Breast epithelium (tissue), 4 donors: Measurements from ENCODE around the gene PCDHGA1. TPM values are rescaled to one million over a fixed set of nuclear protein-coding genes. Genes with fewer than 3 reads are reported as not detected.

Source experiments
- DNase-seq, 2 donors: peaks; one replicate each; pipeline ENCODE4 v3.0.0-alpha.2; 2019; ENCODE audit warnings: low spot score in 2 of 2
- H3K27ac ChIP-seq, 2 donors: fragments of 200-600 bp; sonication (generic) in 1 of 2; one replicate each; pipeline ENCODE4 v1.5.1; 2016 to 2019; ENCODE audit warnings: mild to moderate bottlenecking in 1 of 2
- H3K27me3 ChIP-seq, 2 donors: fragments of 200-600 bp; sonication (generic) in 1 of 2; one replicate each; pipeline versions ENCODE4 v1.5.1 to v1.6.0; 2017 to 2019; ENCODE audit warnings: control low read depth in 1 of 2, mild to moderate bottlenecking in 1 of 2
- H3K36me3 ChIP-seq: fragments of 200-600 bp; one replicate; pipeline ENCODE4 v1.5.1; 2019
- H3K4me1 ChIP-seq, 2 donors: fragments of 200-600 bp; sonication (generic); one replicate each; pipeline ENCODE4 v1.5.1; 2016 to 2019; ENCODE audit warnings: control low read depth in 1 of 2
- H3K4me3 ChIP-seq, 3 donors: fragments of 200-600 bp; sonication (generic); 1 replicate in 2 of 3; 2 replicates in 1 of 3; pipeline ENCODE4 v1.5.1; 2016 to 2019; ENCODE audit warnings: mild to moderate bottlenecking in 3 of 3, moderate library complexity in 2 of 3
- H3K9me3 ChIP-seq, 2 donors: fragments of 200-600 bp; sonication (generic) in 1 of 2; one replicate each; pipeline ENCODE4 v1.5.1; 2016 to 2019; ENCODE audit warnings: control low read depth in 1 of 2
- POLR2A ChIP-seq: fragments of 450-650 bp; IDR thresholded peaks from one replicate; pipeline ENCODE4 v1.6.1; 2016; ENCODE audit warnings: antibody characterized with exemption, mild to moderate bottlenecking, moderate library complexity
- POLR2AphosphoS5 ChIP-seq, 3 donors: sonication (generic); formaldehyde crosslinking; IDR thresholded peaks; one replicate each; pipeline ENCODE4 v1.6.1; 2017; ENCODE audit warnings: antibody characterized with exemption in 3 of 3
- intact Hi-C: fragments of 100-400 bp; cut with DNase I; formaldehyde crosslinking; loops from one replicate; pipeline ENCODE4 v1.15.1; 2023; ENCODE audit warnings: low total_unique reads
- total RNA-seq, 3 donors: library from RNA; depleted of rRNA; stranded (reverse); fragments of >200 nt; gene quantifications; one replicate each; pipeline ENCODE4 v1.1.0, GENCODE V29; 2016
- TF ChIP-seq, protein P1 (sequence below), 3 donors: fragments of 450-650 bp; IDR thresholded peaks; one replicate each; pipeline ENCODE4 v1.5.1; 2016 to 2017; ENCODE audit warnings: antibody characterized with exemption in 3 of 3, mild to moderate bottlenecking in 3 of 3, moderate library complexity in 3 of 3

Gene PCDHGA1
- total RNA-seq, 3 donors from 2014 or later, result 0.80 to 1.3 (median 1.2) TPM

DNA sequence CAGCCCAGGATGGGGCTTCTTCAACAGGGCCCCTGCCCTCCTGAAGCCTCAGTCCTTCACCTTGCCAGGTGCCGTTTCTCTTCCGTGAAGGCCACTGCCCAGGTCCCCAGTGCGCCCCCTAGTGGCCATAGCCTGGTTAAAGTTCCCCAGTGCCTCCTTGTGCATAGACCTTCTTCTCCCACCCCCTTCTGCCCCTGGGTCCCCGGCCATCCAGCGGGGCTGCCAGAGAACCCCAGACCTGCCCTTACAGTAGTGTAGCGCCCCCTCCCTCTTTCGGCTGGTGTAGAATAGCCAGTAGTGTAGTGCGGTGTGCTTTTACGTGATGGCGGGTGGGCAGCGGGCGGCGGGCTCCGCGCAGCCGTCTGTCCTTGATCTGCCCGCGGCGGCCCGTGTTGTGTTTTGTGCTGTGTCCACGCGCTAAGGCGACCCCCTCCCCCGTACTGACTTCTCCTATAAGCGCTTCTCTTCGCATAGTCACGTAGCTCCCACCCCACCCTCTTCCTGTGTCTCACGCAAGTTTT is 182.1 kb downstream of the PCDHGA1 start:
- H3K4me1 ChIP-seq, result peaks cover 11 to 21% of the 10 kb centered on the region in 2 donors
- peak overlapping the region; percentile 78 to 90 for H3K27ac ChIP-seq
- intact Hi-C loops, result loop anchor here (1.0 to 5.0 kb wide), 2 partner anchors 26 to 800 kb away; no protein-coding TSS in a partner anchor
- H3K4me3 ChIP-seq, result peak overlapping the region; percentile 59 to 66 (median 60)
- peak; percentile 78 to 89 for DNase-seq
- H3K9me3 ChIP-seq, result no peaks in the 10 kb centered on the region
- no peaks in the 10 kb centered on the region for H3K27me3 ChIP-seq
- no peaks in the 10 kb centered on the region for H3K36me3 ChIP-seq
- TF ChIP-seq, protein P1, sequence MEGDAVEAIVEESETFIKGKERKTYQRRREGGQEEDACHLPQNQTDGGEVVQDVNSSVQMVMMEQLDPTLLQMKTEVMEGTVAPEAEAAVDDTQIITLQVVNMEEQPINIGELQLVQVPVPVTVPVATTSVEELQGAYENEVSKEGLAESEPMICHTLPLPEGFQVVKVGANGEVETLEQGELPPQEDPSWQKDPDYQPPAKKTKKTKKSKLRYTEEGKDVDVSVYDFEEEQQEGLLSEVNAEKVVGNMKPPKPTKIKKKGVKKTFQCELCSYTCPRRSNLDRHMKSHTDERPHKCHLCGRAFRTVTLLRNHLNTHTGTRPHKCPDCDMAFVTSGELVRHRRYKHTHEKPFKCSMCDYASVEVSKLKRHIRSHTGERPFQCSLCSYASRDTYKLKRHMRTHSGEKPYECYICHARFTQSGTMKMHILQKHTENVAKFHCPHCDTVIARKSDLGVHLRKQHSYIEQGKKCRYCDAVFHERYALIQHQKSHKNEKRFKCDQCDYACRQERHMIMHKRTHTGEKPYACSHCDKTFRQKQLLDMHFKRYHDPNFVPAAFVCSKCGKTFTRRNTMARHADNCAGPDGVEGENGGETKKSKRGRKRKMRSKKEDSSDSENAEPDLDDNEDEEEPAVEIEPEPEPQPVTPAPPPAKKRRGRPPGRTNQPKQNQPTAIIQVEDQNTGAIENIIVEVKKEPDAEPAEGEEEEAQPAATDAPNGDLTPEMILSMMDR (IDR thresholded peaks at IDR 0.05), result peak; percentile 56 to 75 (median 71)
- no peak for TF ChIP-seq POLR2AphosphoS5 (IDR thresholded peaks at IDR 0.05)

DNA sequence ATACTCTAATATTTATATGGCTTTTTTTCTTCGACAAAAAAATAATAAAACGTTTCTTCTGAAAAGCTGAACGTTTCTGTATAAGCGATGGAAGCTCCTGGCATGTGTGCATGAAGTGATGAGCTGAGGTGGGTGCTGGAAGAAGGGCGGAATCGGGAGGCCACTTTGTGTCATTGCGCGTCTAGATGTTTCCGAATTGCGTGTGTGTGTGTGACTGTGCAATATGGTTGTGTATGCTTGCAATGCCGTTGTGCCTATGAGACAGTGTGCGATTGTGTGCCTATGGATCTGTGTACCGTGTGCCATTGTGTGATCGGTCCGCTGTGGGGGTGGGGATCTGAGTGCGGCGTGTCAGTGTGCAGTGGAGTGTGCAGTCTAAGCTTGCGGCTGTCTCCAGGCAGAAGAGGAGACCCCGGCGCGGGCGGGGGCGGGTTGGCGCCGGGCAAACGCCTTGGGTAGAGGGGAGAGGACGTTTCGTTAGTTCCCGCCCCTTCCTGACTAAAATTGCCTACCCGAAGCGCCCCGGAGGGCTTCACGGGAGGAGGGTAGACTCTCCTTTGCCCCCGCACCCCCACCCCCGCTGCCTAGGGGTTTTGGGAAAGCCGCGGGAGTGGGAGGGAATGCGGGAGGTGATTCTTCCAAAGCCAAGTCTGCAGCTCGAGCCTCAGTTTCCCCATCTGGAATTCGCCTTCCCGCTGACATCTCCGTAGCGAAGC is 182.8 kb downstream of the PCDHGA1 start:
- TF ChIP-seq POLR2A, result no peak
- TF ChIP-seq, protein P1 (IDR thresholded peaks at IDR 0.05), result no peak
- TF ChIP-seq POLR2AphosphoS5 (IDR thresholded peaks at IDR 0.05), result peak in 1 of 3 donors; percentile 17
- Histone ChIP-seq H3K27me3 (no peaks in the 10 kb centered on the region), H3K36me3 (no peaks in the 10 kb centered on the region), H3K9me3 (no peaks in the 10 kb centered on the region), H3K4me3 (peak overlapping the region; percentile 59 to 66 (median 60)), H3K4me1 (peaks cover 8 to 15% of the 10 kb centered on the region in 2 donors), H3K27ac (peak overlapping the region; percentile 89 to 90)
- intact Hi-C loops, result loop anchor here (1.0 to 5.0 kb wide), 2 partner anchors 27 to 801 kb away; no protein-coding TSS in a partner anchor
- no peak for DNase-seq

DNA sequence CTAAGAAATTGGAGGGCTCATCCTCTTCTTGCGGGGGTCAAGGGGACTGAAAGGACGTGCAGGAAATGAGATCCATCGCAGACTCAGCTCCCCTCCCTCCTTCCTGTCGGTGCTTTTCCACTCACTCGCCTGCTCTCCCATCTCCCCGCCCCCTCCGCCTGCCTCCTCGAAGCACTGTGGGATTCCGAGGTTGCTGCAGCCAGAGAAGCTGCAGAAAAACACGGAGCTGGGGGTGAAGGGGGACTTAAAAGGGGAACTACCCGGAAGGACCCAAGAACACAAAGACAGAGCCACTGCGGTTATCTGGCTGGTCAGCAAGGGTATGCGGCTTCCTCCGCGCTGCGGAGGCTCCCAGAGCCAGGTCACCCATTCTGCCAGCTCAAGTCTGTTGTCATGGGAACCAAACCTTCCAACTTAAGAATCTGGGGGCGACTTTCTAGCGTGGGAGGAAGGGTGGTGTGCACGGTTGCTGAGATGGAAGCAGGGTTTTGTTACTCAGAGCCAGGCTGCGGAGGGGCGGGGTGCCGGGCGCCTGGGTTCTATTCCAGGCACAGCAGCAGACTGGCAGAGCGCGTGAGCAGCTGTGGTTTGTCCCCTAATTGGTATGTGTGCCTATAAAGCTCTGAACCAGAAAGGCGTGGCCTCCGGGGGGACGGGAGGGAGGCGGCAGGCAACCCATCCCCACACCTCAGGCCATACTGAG is 183.5 kb downstream of the PCDHGA1 start:
- Histone ChIP-seq H3K27ac (peak overlapping the region; percentile 89 to 90), H3K4me1 (peaks cover 7 to 9% of the 10 kb centered on the region in 2 donors), H3K4me3 (peak overlapping the region; percentile 59 to 66 (median 60)), H3K9me3 (no peaks in the 10 kb centered on the region), H3K27me3 (no peaks in the 10 kb centered on the region), H3K36me3 (no peaks in the 10 kb centered on the region)
- TF ChIP-seq POLR2AphosphoS5 (IDR thresholded peaks at IDR 0.05) (peak in 1 of 3 donors; percentile 35), POLR2A (no peak)
- peak; percentile 66 to 79 for DNase-seq
- intact Hi-C loops, result loop anchor here (5.0 kb wide), 1 partner anchor 801 kb away; no protein-coding TSS in a partner anchor

DNA sequence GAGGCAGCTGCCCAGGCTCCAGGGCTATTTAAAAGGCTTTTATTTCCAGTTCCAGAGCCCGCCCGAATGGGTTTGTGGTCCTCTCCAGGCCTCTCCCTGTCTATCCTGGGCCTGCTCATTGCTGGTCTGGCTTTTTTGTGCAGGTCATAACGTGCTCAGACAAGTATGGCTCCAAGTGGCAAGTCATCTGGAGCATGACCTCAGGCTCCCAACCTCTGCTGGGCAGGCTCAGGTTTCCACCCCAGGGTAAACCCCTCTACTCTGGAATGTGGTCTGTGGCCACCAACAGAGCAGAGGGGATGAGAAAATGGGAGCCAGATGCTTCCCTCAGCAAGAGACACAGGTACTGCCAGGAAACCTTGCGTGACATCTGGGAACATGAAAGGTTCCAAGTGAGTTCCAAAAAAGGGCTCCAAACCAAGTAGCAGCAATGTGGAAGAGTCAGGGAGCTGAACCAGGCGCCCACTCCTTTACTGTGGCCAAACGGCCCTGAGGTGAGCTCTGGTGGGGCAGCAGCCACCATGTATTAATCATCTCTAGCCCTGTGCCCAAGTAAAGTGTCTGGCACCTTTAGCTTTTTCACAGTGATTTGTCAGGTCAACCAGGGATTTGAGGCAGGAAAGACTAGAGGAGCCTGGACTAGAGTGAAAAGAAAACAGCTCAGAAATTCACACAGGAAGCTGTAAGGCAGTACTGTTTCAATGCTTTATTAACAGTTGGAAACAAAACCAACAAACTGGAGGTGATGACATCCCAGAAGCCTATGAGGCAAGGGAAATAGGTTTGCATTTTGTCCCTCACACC is 184.2 kb downstream of the PCDHGA1 start:
- Histone ChIP-seq H3K27ac (peak overlapping the region; percentile 89 to 90), H3K4me1 (peaks cover 7 to 9% of the 10 kb centered on the region in 2 donors), H3K9me3 (no peaks in the 10 kb centered on the region), H3K36me3 (no peaks in the 10 kb centered on the region), H3K27me3 (no peaks in the 10 kb centered on the region), H3K4me3 (peak overlapping the region; percentile 59 to 66 (median 60))
- intact Hi-C loops, result loop anchor here (5.0 kb wide), 1 partner anchor 802 kb away; no protein-coding TSS in a partner anchor
- peak in 1 of 2 donors; percentile 79 for DNase-seq
- TF ChIP-seq, protein P1 (IDR thresholded peaks at IDR 0.05), result no peak
- TF ChIP-seq POLR2A, result no peak
- no peak for TF ChIP-seq POLR2AphosphoS5 (IDR thresholded peaks at IDR 0.05)

DNA sequence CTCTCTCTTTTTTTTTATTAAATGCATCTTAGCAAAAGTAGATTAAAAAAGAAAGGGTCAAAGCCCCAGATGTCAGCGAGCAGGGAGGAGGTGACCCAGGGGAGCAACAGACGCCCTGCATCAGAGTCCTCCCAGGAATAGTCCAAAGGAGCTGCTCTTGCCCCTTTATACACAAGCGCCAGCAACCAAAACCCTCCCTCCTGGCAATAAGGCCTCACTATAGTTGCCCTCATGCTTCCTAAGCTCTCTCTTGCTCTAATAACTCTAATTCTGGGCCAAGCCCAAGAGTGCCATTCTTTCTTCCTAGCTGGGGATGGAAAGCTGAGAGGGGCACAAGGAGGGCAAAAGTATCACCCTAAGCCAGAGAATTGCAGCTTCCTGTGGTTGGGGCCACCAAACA is 184.8 kb downstream of the PCDHGA1 start:
- intact Hi-C loops, result no loop called here
- TF ChIP-seq POLR2A (no peak), POLR2AphosphoS5 (IDR thresholded peaks at IDR 0.05) (no peak)
- TF ChIP-seq, protein P1 (IDR thresholded peaks at IDR 0.05), result no peak
- H3K27me3 ChIP-seq, result no peaks in the 10 kb centered on the region
- H3K36me3 ChIP-seq, result no peaks in the 10 kb centered on the region
- H3K9me3 ChIP-seq, result no peaks in the 10 kb centered on the region
- H3K4me1 ChIP-seq, result peaks cover 7 to 9% of the 10 kb centered on the region in 2 donors
- no peak for DNase-seq
- no peak overlapping the region for H3K4me3 ChIP-seq
- H3K27ac ChIP-seq, result peak overlapping the region; percentile 89 to 90
